Umbilical cord (tissue), 2 donors: ENCODE results near the gene SLC38A10. TPM values are rescaled to one million over a fixed set of nuclear protein-coding genes. Genes with fewer than 3 reads are reported as not detected.

Experiments
- DNase-seq: peaks from one replicate; pipeline ENCODE4 v3.0.0-alpha.2; 2015; ENCODE audit warnings: low spot score
- total RNA-seq: library from RNA; depleted of rRNA; stranded (reverse); fragments of >200 nt; gene quantifications from one replicate; pipeline ENCODE4 v1.2.3, GENCODE V29; 2014; ENCODE audit warnings: low replicate concordance; ENCODE audit not compliant: insufficient read depth

Gene SLC38A10
- total RNA-seq, 1 donor from 2014 or later: 48.6 TPM

DNA sequence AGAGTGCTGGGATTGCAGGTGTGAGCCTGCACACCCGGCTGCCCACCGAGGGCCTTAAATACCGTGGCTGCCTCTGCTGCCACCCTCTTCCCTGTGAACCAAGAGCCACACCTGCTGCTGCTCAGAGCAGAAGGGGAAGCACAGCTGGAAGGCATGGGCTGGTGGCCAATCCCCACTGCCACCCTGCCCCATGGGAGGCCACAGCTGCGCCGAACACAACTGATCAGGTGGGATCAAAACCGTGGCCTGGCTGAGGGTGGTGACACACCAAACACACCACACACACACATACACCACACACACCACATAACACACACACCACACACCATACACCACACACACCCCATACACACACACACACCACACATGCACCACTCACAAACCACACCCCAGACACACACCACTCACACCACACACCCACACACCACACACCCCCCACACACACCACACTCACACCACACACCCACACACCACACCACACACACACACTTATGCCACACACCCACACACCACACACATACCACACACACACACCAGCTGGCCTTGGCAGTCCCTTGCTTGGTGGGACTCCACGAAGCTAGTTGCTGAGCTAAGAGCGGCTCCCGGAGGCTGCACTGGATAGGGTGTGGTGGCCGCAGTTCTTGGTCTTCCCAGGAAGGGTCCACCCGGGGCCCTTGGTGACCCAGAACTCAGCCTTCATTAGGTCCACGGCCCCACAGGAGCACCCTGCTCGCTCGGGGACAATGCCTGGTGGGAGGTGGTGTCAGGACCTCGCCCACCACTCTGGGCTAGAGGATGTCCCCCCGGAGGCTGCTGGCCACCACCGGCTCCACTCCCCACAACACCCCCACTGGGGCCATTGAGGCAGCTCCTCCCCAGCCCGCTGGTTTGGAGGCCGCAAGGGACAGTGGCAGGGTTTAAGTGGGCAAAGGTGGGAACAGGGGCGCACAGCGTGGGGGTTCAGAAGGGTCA, 87.2 kb downstream of the SLC38A10 start:
- DNase-seq: no peak

DNA sequence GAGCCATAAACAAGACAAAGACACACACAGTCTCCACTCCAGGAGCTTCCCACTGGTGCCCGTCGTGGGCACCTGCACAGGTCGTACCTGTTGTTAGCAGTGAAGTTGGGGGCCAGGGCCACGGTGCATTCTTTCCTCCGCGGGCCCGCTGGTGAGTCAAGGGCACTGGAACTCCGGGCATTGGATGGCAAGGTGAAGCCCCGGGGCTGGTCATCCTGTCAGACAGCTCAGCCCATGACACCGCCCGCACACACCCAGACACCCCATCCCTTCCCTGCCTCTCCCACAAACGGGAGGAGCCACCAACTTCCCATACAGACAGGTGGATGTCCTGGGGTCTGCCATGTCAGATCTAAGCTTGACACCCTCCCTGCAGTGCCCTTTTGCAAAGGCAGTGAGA, 88.5 kb downstream of the SLC38A10 start:
- no peak for DNase-seq

DNA sequence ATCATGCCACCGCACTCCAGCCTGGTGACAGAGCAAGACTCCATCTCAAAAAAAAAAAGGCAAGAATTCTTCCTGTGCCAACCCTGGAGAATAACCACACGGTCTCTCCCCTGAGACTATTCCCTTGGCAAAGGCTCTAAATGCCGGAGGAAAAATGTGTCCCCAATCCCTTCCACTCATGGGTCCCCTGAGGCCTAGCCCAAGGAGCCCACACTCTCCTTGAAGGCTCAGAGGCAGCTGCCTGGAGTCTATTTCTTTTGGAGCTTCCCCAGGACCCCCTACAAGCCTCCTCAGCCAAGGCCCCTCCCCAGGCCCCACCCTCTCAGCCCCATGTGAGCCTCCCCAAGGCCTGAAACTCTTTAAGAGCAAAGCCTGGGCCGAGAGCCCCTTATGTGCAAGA, 88.9 kb downstream of the SLC38A10 start:
- no peak for DNase-seq

DNA sequence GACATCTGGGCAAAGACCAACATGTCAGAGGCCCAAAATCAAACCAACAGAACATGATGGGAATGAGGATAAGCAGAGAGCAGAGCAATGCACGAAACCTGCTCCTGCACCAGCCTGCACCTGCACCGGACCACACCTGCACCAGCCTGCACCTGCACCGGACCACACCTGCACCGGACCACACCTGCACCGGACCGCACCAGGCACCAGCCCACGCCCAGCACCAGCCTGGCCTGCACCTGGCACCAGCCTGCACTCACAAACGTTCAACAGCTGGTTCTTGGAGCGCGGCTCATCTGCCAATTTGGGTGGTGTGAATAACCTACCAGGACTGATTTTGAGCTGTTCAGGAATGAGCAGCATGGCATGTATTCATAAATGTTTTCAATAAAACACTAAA, 90.5 kb downstream of the SLC38A10 start:
- DNase-seq: no peak

DNA sequence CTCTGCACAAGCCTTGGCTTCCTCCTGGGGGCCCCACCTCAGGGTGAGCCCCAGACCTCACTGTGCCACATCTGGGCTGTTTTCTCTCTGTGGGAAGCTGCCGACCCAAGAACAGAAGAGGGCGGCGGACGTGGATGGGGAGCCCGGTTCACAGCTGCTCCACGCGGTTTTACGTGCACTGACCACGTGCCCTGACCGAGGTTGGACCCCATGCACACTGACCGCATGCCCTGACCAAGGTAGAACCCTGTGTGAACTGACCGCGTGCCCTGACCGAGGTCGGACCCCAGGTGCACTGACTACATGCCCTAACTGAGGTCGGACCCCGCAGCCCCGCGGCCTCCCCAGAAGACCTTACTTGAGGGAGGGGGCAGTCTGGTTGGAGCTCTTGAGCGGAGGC, 92.0 kb downstream of the SLC38A10 start:
- DNase-seq: no peak

DNA sequence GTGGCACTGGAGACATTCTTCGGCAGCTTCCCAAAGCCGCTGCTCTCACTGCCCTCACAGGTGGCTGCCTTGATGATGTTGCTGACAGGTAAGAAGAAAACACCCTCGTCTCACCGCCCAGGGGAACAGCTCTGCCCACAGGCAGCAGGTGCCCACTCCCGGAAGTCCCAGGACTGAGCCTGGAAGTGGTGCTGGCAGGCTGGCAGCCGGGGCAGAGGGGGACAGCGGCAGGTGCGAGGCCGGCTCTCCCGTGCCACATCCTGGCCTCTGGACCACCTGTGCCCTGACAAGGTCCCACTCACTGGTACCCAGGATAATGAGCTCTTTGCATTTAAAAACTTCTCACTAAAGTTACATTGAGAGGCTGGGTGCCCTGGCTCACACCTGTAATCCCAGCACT, 92.8 kb downstream of the SLC38A10 start:
- DNase-seq: no peak

DNA sequence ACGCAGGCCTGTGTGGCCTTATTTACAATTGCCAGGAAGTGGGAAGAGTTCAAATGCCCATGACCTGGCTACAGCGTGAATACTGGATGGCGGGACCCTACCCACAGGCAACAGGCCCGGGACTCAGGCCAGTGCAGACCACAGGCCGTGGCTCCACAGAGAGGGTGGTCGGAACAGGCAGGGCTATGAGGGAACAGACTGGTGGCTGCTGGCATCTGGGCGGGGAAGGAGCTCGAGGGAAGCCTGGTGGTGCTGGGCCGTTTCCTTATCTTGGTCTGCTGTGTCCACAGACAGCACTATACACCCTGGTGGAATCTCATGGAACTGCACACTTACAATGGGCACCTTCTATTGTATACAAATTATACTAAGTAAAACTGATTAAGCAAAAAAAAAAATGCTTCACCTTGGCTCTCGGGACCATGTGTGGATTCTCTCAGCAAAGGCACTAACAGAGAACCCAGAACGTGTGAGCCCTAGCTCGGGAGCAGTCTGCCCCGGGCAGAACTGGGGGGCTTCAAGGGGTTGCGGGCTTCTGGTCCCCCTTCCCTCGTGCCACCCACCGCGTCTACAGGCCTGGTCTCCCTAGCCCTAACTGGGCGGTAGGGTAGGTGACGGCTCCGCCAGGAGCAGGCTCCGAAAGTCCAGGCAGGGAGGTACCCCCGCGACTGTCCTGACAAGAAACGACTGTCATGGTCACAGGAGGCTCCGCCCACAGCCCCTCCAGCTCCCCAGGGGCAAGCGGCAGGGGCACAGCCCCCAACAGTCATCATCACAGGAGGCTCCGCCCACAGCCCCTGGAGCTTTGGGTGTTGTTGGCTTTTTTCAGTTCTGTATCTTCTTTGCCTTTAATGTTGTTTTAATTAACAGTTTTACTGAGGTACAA, 94.2 kb downstream of the SLC38A10 start:
- DNase-seq: peak; percentile 72

DNA sequence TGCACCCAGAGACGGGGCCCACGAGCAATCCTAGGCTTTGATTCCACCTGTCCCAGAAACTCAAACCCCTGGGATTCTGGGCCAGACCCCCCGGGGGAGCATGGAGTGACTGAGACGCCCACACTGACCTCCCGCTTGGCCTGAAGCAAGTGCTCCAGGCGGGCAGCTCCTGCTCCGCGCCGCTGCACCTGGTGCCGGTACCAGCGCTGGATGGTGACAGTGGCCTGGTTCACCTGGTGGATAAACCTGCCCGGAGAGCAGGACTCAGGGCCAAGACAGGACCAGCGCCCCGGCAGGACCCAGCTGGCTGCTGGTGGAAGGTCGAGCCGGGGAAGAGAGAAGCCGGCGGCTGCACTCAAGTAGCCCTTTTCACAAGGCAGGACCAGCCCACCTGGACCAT, 94.9 kb downstream of the SLC38A10 start:
- DNase-seq: no peak

DNA sequence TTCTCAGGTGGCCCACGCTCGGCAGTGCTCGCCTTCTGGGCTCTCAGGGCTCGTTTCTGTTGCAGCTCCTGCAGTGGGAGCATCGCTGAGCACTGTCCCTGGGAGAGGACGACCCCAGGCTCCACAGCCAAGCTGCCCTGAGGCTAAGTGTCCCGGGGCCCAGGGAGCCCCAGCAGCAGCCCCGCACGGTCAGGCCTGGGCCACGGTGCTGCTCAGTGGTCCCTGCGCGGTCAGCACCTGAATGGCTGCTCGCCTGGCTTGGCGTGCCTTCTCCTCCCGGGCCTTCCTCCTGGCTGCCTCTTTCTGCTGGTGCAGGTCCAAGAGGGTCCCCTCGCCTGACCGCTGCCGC, 95.7 kb downstream of the SLC38A10 start:
- no peak for DNase-seq

DNA sequence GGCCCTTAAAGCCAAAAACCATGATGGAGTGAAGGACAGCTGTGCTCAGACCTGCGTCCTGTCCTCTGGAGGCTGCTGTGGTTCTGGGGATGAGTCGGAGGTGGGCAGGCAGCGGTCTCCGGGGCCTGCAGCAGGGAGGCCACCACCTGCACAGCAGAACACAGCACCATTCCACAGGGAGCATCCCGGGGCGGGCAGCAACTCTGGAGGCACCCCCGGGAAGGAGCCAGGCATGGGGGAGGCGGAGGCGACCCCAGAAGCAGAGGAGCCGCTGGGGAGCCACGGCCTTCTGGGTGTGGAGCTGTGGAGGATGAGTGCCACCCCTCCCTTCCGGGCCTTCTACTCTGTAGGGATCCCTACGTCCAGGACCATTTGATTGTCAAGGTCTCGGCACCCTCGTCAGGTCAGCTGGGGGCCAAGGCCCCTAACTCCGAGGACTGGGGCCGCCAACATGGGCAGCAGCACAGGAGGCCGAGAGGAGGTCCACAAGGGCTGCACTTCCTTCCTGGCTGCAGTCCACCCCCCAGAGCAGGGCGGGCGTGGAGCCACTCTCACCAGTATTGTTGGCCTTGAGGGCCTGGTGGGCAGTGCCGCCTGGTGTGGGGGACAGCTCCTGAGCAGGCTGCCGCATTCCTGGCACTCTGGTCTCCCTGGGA, 96.2 kb downstream of the SLC38A10 start:
- DNase-seq: no peak

DNA sequence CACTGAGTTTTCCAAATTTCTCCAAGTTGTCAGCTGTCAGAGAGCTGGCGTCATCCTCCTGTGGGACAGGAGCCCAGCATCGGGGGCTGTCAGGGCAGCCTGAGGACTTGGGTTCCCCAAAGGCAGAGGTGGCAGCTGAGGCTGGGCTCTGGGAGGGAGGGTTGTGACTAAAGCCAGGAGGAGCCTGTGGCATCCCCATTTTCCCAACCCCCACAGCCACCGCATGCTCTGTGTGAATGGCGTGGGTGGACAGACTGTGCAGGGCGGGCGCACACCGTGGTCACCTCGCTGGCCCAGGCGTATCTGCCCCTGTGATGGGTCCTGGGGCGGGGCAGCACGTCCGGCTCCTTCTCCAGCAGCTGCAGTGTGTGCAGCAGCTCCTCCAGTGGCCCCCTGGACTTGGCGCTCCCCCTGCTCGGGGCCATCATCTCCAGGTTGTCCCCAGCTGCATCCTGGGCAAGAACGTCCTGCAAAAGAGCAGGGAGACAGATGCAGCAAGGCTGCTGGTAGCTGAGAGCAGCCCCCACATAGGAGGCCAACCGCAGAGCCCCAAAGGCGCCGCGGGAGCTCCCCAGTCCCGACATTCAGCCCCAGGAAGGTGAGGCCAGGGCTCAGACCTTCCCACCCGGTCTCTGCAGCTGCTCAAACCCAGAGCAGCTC, 97.1 kb downstream of the SLC38A10 start:
- no peak for DNase-seq

DNA sequence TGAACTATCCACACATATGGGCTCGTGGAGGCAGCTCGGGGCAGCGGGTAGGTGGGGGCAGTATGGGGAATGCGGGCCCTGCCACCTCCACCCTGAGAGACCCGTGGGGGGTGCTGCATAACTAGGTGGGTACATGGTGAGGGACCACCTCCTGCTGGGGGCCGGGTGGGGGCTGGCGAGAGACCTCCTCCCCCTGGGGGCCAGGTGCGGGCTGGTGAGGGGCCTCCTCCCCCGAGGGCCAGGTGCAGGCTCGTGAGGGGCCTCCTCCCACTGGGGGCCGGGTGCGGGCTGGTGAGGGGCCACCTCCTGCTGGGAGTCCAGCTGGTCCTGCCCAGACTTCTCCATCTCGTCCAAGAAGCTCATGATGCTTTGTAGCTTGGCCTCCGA, 97.7 kb downstream of the SLC38A10 start:
- no peak for DNase-seq

DNA sequence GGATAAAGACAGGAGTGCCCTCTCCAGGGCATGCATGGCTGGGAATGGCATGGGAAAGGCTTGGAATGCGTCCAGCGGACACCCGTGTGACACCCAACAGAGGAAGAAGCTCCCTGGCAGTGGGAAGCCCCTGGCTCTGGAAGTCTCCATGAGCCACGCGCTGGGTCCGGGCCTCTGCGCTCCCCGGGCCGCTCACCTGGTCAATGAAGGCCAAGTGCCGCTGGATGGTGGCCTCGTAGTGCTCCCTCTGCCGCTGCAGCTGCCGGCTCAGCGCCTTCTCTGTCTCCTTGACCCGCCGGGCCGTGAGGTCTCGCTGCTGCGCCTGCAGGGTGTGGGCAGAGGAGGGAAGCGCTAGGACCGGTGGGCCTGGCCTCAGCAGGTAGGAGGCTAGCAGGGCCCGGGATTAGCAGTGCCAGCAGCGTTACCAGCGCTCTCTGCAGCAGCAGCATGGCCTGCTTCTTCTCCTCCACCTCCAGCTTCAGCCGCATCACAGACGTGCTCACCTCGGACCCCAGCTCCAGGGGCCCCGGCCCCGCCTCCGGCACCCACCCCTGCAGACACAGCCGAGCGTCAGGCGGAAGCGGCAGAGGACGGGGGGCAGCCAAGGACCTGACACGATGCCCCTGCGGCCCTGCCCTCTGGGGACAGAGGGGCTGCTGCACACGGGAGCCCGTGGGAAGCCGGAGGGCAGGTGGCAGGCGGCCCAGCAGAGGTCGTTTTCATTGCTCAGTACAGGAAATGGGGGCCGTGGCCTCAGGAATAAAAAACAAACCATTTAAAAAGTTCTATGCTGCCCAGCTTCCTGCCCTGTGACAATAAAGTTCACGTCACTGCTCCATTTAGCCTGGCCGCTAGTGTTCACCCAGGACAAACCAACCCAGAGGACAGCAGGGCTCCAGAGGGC, 98.3 kb downstream of the SLC38A10 start:
- no peak for DNase-seq

DNA sequence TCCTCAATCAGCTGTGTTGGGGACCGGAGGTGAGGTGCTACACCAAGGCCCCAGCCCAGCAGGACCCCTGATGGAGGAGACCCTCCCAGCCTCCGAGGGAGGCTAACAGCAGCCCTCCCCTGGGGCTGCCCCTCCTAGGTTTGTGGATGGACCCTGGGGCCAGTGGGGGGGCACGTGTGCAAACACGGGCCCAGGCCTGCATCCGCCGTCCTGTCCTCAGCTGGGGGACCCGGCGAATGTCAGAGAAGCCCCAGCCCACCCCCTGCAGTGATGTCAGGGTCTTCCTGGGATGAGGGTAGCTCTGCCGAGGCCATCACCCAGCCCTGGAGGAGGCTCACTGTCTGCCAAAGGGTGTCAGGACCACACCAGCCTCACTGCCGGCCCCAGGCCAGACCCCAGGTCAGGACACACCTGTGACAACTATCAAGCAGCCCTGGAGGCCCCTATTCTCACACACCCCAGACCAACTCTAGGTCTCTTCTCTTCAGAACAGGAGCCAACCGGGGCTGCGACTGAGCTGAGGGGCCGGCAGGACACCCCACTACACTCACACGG, 99.1 kb downstream of the SLC38A10 start:
- no peak for DNase-seq

Other genes with a start within 250 kb of the SLC38A10 start
- not detected for gene PVALEF, start 129.8 kb downstream of the SLC38A10 start, total RNA-seq
- gene AATK, start 129.1 kb downstream of the SLC38A10 start, total RNA-seq: 1.4 TPM
- 4.6 TPM for gene CEP131, start 72.3 kb downstream of the SLC38A10 start, total RNA-seq
- gene TEPSIN, start 56.3 kb downstream of the SLC38A10 start, total RNA-seq: 9.4 TPM
- 77.0 TPM for gene NDUFAF8, start 56.0 kb downstream of the SLC38A10 start, total RNA-seq
- 3.6 TPM for gene BAHCC1, start 100.2 kb upstream of the SLC38A10 start, total RNA-seq
- 3,050 TPM for gene ACTG1, start 217.5 kb upstream of the SLC38A10 start, total RNA-seq
- gene FSCN2, start 233.1 kb upstream of the SLC38A10 start, total RNA-seq: 2.2 TPM